H1 (cell line): ENCODE measurements around the gene CACNA2D4. TPM values are rescaled to one million over a fixed set of nuclear protein-coding genes. Genes with fewer than 3 reads are reported as not detected.

Experiments used
- CTCF ChIA-PET: fragments of 300-600 bp; sonication (Branson Sonifier 250); formaldehyde crosslinking; loops from one replicate; lab custom pipeline; 2021; ENCODE audit not compliant: partially characterized antibody; lab: Charles Lee
- POLR2A ChIA-PET: fragments of 300-600 bp; sonication (Branson Sonifier 250); formaldehyde crosslinking; loops from one replicate; lab custom pipeline; 2021; ENCODE audit warnings: inconsistent platforms; ENCODE audit not compliant: partially characterized antibody; lab: Charles Lee
- DNase-seq, 2 experiments: peaks; one replicate each; pipeline versions ENCODE4 v3.0.0 to v3.0.0-alpha.2; 2010 to 2022; ENCODE audit warnings: low spot score in 2 of 2, low read depth in 1 of 2, mixed read lengths in 1 of 2
- FAIRE-seq: peaks from 2 replicates; lab custom pipeline; 2011; peaks lifted over from hg19 to GRCh38; lab: Jason Lieb, UNC
- H2AFZ ChIP-seq: 2 replicates; pipeline ENCODE4 v1.8.1; 2012; ENCODE audit warnings: low read length, inconsistent platforms
- H2AK5ac ChIP-seq: 2 replicates; pipeline ENCODE4 v1.6.1; 2013; ENCODE audit warnings: low read depth, low read length
- H2BK120ac ChIP-seq: replicated peaks from 2 replicates; pipeline ENCODE3; 2013; ENCODE audit warnings: low read depth, low read length, inconsistent platforms
- H2BK12ac ChIP-seq: 2 replicates; pipeline ENCODE4 v1.6.1; 2013; ENCODE audit warnings: low read depth, low read length
- H2BK15ac ChIP-seq: 2 replicates; pipeline ENCODE4 v1.6.1; 2013; ENCODE audit warnings: low read length
- H2BK20ac ChIP-seq: 2 replicates; pipeline ENCODE4 v1.6.1; 2013; ENCODE audit warnings: low read length
- H2BK5ac ChIP-seq: 2 replicates; pipeline ENCODE4 v1.6.1; 2013; ENCODE audit warnings: low read depth, low read length
- H3K14ac ChIP-seq: 2 replicates; pipeline ENCODE4 v1.6.1; 2013; ENCODE audit warnings: inconsistent platforms; ENCODE audit not compliant: insufficient read length
- H3K18ac ChIP-seq: 2 replicates; pipeline ENCODE4 v1.6.1; 2013; ENCODE audit warnings: low read length; ENCODE audit errors: extremely low read depth
- H3K23ac ChIP-seq: 2 replicates; pipeline ENCODE4 v1.6.1; 2013; ENCODE audit warnings: inconsistent platforms; ENCODE audit not compliant: insufficient read length
- H3K23me2 ChIP-seq: 2 replicates; pipeline ENCODE4 v1.6.1; 2013; ENCODE audit warnings: low read depth, low read length
- H3K27ac ChIP-seq: 2 replicates; pipeline ENCODE4 v1.6.1; 2011; ENCODE audit warnings: low read depth, low read length, inconsistent platforms
- H3K27me3 ChIP-seq, 4 experiments: replicated peaks in 1 of 4; 1 replicate in 1 of 4; 2 replicates in 3 of 4; pipeline versions ENCODE4 v1.6.1 to v1.8.1; 2011 to 2013; ENCODE audit warnings: low read length in 3 of 4, mild to moderate bottlenecking in 3 of 4, inconsistent platforms in 2 of 4, mixed read lengths in 2 of 4, moderate library complexity in 1 of 4; ENCODE audit not compliant: control insufficient read depth in 3 of 4, insufficient read depth in 3 of 4; ENCODE audit errors: extremely low read depth in 1 of 4
- H3K36me3 ChIP-seq, 4 experiments: 2 replicates each; pipeline versions ENCODE4 v1.6.1 to v1.8.1; 2011 to 2013; ENCODE audit warnings: mild to moderate bottlenecking in 4 of 4, low read length in 3 of 4, moderate library complexity in 2 of 4, control low read depth in 1 of 4, inconsistent platforms in 1 of 4; ENCODE audit not compliant: insufficient read depth in 4 of 4, control insufficient read depth in 2 of 4
- H3K4ac ChIP-seq: replicated peaks from 2 replicates; pipeline ENCODE3; 2013; ENCODE audit warnings: low read length, low read depth, mixed read lengths, inconsistent platforms; ENCODE audit not compliant: insufficient read length
- H3K4me1 ChIP-seq, 4 experiments: replicated peaks in 1 of 4; 1 replicate in 1 of 4; 2 replicates in 3 of 4; pipeline versions ENCODE4 v1.6.1 to v1.8.1; 2011 to 2013; ENCODE audit warnings: low read length in 3 of 4, inconsistent platforms in 2 of 4, mixed read lengths in 1 of 4; ENCODE audit not compliant: insufficient read depth in 4 of 4, control insufficient read depth in 3 of 4
- H3K4me2 ChIP-seq, 2 experiments: 2 replicates each; pipeline versions ENCODE4 v1.6.1 to v1.8.1; 2011 to 2013; ENCODE audit warnings: low read depth in 2 of 2, low read length in 2 of 2, control low read depth in 1 of 2, inconsistent platforms in 1 of 2, mild to moderate bottlenecking in 1 of 2; ENCODE audit not compliant: insufficient read depth in 1 of 2
- H3K4me3 ChIP-seq, 4 experiments: fragments of 200-600, 300-600 bp in 1 of 4; sonication (generic), shearing (Covaris generic), sonication (Bioruptor Twin) in 1 of 4; 2 replicates each; pipeline versions ENCODE4 v1.5.1 to v1.8.1; 2011 to 2016; ENCODE audit warnings: low read length in 4 of 4, low read depth in 3 of 4, control low read depth in 2 of 4, inconsistent platforms in 2 of 4, mild to moderate bottlenecking in 2 of 4, mixed read lengths in 1 of 4, moderate library complexity in 1 of 4; ENCODE audit not compliant: insufficient read depth in 2 of 4; ENCODE audit errors: extremely low read depth in 1 of 4
- H3K56ac ChIP-seq: replicated peaks from 2 replicates; pipeline ENCODE3; 2013; ENCODE audit warnings: low read depth, mild to moderate bottlenecking, mixed read lengths, low read length, inconsistent platforms; ENCODE audit not compliant: insufficient read length
- H3K79me1 ChIP-seq: 2 replicates; pipeline ENCODE4 v1.6.1; 2013; ENCODE audit warnings: low read depth, low read length, control low read depth
- H3K79me2 ChIP-seq, 2 experiments: 2 replicates each; pipeline versions ENCODE4 v1.6.1 to v1.8.1; 2012 to 2013; ENCODE audit warnings: low read length in 2 of 2, mild to moderate bottlenecking in 2 of 2, inconsistent platforms in 1 of 2; ENCODE audit not compliant: insufficient read depth in 2 of 2, control insufficient read depth in 1 of 2
- H3K9ac ChIP-seq, 4 experiments: replicated peaks in 1 of 4; 1 replicate in 1 of 4; 2 replicates in 3 of 4; pipeline versions ENCODE4 v1.6.1 to v1.8.1; 2011 to 2013; ENCODE audit warnings: low read depth in 3 of 4, low read length in 3 of 4, control low read depth in 2 of 4, mild to moderate bottlenecking in 2 of 4, moderate library complexity in 2 of 4, inconsistent platforms in 1 of 4; ENCODE audit errors: extremely low read depth in 1 of 4
- H3K9me3 ChIP-seq, 2 experiments: 2 replicates each; pipeline versions ENCODE4 v1.6.1 to v1.8.1; 2012 to 2013; ENCODE audit warnings: mild to moderate bottlenecking in 2 of 2, moderate library complexity in 2 of 2, control low read depth in 1 of 2, inconsistent platforms in 1 of 2, low read depth in 1 of 2, low read length in 1 of 2, mixed read lengths in 1 of 2; ENCODE audit not compliant: insufficient read depth in 2 of 2
- H4K20me1 ChIP-seq, 2 experiments: replicated peaks in 1 of 2; 2 replicates each; pipeline versions ENCODE3 to v1.8.1; 2011 to 2013; ENCODE audit warnings: inconsistent platforms in 2 of 2, low read length in 2 of 2, mild to moderate bottlenecking in 1 of 2; ENCODE audit not compliant: insufficient read depth in 2 of 2, control insufficient read depth in 1 of 2
- H4K5ac ChIP-seq: 2 replicates; pipeline ENCODE4 v1.6.1; 2013; ENCODE audit warnings: low read length, low read depth, mixed read lengths, inconsistent platforms; ENCODE audit not compliant: insufficient read length
- H4K8ac ChIP-seq: 2 replicates; pipeline ENCODE4 v1.8.0; 2013; ENCODE audit warnings: mild to moderate bottlenecking, moderate library complexity, low read length, inconsistent platforms; ENCODE audit not compliant: insufficient read depth; ENCODE audit errors: extremely low read depth
- H4K91ac ChIP-seq: replicated peaks from 2 replicates; pipeline ENCODE3; 2013; ENCODE audit warnings: low read length, mixed read lengths, inconsistent platforms; ENCODE audit not compliant: insufficient read length
- EGR1 ChIP-seq: IDR thresholded peaks from 2 replicates; pipeline ENCODE4 v1.6.1; 2011; ENCODE audit warnings: low read depth, low read length, borderline replicate concordance
- HDAC6 ChIP-seq: IDR thresholded peaks from one replicate; pipeline ENCODE4 v1.7.1; 2012; ENCODE audit warnings: low read depth, mild to moderate bottlenecking, inconsistent platforms, low read length, moderate library complexity
- KDM4A ChIP-seq: IDR thresholded peaks from one replicate; pipeline ENCODE4 v1.7.1; 2012; ENCODE audit warnings: low read depth, mild to moderate bottlenecking, moderate library complexity, low read length, inconsistent platforms; ENCODE audit not compliant: severe bottlenecking
- KDM5A ChIP-seq: fragments of 200-600 bp; IDR thresholded peaks from 2 replicates; pipeline ENCODE4 v1.7.1; 2012; ENCODE audit warnings: mild to moderate bottlenecking, low read length, inconsistent platforms, mixed read lengths
- POU5F1 ChIP-seq: IDR thresholded peaks from 2 replicates; pipeline ENCODE4 v1.6.1; 2011; ENCODE audit warnings: low read depth, mild to moderate bottlenecking, low read length, moderate library complexity
- RXRA ChIP-seq: IDR thresholded peaks from 2 replicates; pipeline ENCODE4 v1.6.1; 2011; ENCODE audit warnings: low read depth, mild to moderate bottlenecking, low read length, moderate library complexity; ENCODE audit not compliant: insufficient read depth
- SIN3A ChIP-seq, 2 experiments: IDR thresholded peaks in 1 of 2; conservative IDR thresholded peaks in 1 of 2; 2 replicates each; pipeline ENCODE4 v1.6.1; 2011 to 2012; ENCODE audit warnings: low read length in 2 of 2, improper control_type of control experiment in 1 of 2, low read depth in 1 of 2, mild to moderate bottlenecking in 1 of 2
- SIX5 ChIP-seq: IDR thresholded peaks from 2 replicates; pipeline ENCODE4 v1.6.1; 2011; ENCODE audit warnings: mild to moderate bottlenecking, low read depth, low read length
- TAF7 ChIP-seq: optimal IDR thresholded peaks from 2 replicates; pipeline ENCODE3; 2011; ENCODE audit warnings: low read depth, mild to moderate bottlenecking, inconsistent platforms, low read length, moderate library complexity, borderline replicate concordance
- ZNF274 ChIP-seq: IDR thresholded peaks from 2 replicates; pipeline ENCODE4 v1.7.0; 2012; ENCODE audit warnings: low read length, borderline replicate concordance; ENCODE audit errors: extremely low read depth
- WGBS, 2 experiments: shearing (Covaris generic) in 1 of 2; methylation state at CpG; one replicate each; pipeline versions ENCODE4 v1.1.6 to v1.1.7; 2013 to 2015; ENCODE audit warnings: low lambda C conversion rate in 2 of 2, mixed read lengths in 2 of 2, inconsistent platforms in 1 of 2, low coverage in 1 of 2, missing lambda C conversion rate in 1 of 2; ENCODE audit not compliant: insufficient replicate concordance in 2 of 2, insufficient coverage in 1 of 2, insufficient read length in 1 of 2; ENCODE audit errors: extremely low coverage in 1 of 2, missing lambda C conversion rate in 1 of 2; 5-methylcytosine and 5-hydroxymethylcytosine counted together
- polyA plus RNA-seq, 7 experiments: library from polyadenylated mRNA; depleted of rRNA in 3 of 7; stranded (reverse) in 5 of 7; unstranded in 2 of 7; fragments of >200 nt in 5 of 7; fragments of 200-250 nt in 2 of 7; gene quantifications; 1 replicate in 5 of 7; 2 replicates in 1 of 7; 4 replicates in 1 of 7; pipeline versions ENCODE4 v1.2.1 to v1.2.3, GENCODE V29; 2011 to 2013; ENCODE audit warnings: missing spikeins in 2 of 7, mixed read lengths in 2 of 7
- total RNA-seq: library from RNA; stranded (reverse); fragmentation: NEBNext Ultra II Directional; extraction: Animal tissue kit (Norgen Biotek cat#: 25700); gene quantifications from 2 replicates; pipeline ENCODE4 v1.2.1, GENCODE V29; 2021
- TF ChIP-seq, protein P1 (sequence below): IDR thresholded peaks from 2 replicates; pipeline ENCODE4 v1.6.1; 2011; ENCODE audit warnings: low read length, improper control_type of control experiment
- TF ChIP-seq, protein P2 (sequence below): IDR thresholded peaks from 2 replicates; pipeline ENCODE4 v1.6.1; 2012; ENCODE audit warnings: inconsistent platforms

CACNA2D4 gene
- total and polyA plus RNA-seq, 2 of the 8 experiments (the other 6 are each of a cell fraction or from before 2014, with no cell fraction given), result 0.44 to 0.88 TPM

DNA sequence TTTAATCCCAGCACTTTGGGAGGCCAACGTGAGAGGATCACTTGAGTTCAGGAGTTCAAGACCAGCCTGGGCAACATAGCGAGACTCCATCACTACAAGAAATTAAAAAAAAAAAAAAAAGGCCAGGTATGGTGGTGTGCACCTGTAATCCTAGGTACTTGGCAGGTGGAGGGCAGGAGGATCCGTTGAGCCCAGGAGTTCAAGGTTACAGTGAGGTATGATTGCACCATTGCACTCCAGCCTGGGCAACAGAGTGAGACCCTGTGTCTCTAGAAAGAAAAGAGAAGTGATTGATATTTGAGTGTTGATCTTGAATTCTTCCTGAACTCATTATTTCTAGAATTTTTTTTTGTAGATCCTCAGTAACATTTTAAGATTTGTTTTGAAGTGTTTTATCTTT, 168.2 kb downstream of the CACNA2D4 start:
- Histone ChIP-seq H3K4me1 (no peaks in the 10 kb centered on the region), H3K18ac (no peak overlapping the region), H3K4ac (no peak overlapping the region), H3K9ac (no peak overlapping the region), H4K91ac (no peak overlapping the region), H2BK20ac (no peak overlapping the region), H2BK12ac (no peak overlapping the region), H3K9me3 (no peaks in the 10 kb centered on the region; a peak in 2 of 4 replicates), H2BK120ac (no peak overlapping the region), H3K27me3 (0 out of 7 replicates have a peak, but pooled peaks cover 0 to 2% (median 0%) of the 10 kb centered on the region in 4 experiments), H3K14ac (no peak overlapping the region)
- CTCF ChIA-PET, result no interaction called here
- TF ChIP-seq EGR1 (no peak), SIN3A (conservative IDR thresholded peaks at IDR 0.05 in 1 of 2, IDR thresholded peaks at IDR 0.05 in 1 of 2; ENCODE audit: low read depth in 1 of 2, low read length in 2 of 2) (no peak), KDM5A (no peak), HDAC6 (no peak), SIX5 (no peak), POU5F1 (no peak), RXRA (no peak), KDM4A (no peak), ZNF274 (no peak), TAF7 (no peak)
- TF ChIP-seq, protein P1, sequence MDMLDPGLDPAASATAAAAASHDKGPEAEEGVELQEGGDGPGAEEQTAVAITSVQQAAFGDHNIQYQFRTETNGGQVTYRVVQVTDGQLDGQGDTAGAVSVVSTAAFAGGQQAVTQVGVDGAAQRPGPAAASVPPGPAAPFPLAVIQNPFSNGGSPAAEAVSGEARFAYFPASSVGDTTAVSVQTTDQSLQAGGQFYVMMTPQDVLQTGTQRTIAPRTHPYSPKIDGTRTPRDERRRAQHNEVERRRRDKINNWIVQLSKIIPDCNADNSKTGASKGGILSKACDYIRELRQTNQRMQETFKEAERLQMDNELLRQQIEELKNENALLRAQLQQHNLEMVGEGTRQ, result no peak
- TF ChIP-seq, protein P2, sequence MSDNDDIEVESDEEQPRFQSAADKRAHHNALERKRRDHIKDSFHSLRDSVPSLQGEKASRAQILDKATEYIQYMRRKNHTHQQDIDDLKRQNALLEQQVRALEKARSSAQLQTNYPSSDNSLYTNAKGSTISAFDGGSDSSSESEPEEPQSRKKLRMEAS, result no peak
- TF ChIP-seq, all 59 proteins: peak for 0
- H3K4me2 ChIP-seq, result no peak overlapping the region
- no peaks in the 10 kb centered on the region for H3K79me1 ChIP-seq
- POLR2A ChIA-PET, result interaction anchor here (0.7 kb wide), 1 partner anchor 87 kb away, joined by 7 read pairs; no protein-coding TSS in a partner anchor
- H3K4me3 ChIP-seq, result no peak overlapping the region
- no peak overlapping the region for H3K56ac ChIP-seq
- FAIRE-seq, result no peak
- no peak overlapping the region for H2AK5ac ChIP-seq
- H2BK15ac ChIP-seq, result no peak overlapping the region
- H3K23me2 ChIP-seq, result no peaks in the 10 kb centered on the region
- H3K79me2 ChIP-seq, result peaks cover 0 to 57% of the 10 kb centered on the region in 2 experiments; a peak in 2 of 4 replicates
- H4K5ac ChIP-seq, result no peak overlapping the region
- peaks cover 0 to 10% (median 4%) of the 10 kb centered on the region in 4 experiments; a peak in 3 of 8 replicates for H3K36me3 ChIP-seq
- H4K20me1 ChIP-seq, result peaks cover 0 to 2% of the 10 kb centered on the region in 2 experiments
- no peak overlapping the region for H2BK5ac ChIP-seq
- H4K8ac ChIP-seq, result no peak overlapping the region
- H3K23ac ChIP-seq, result no peak overlapping the region
- no peak overlapping the region for H3K27ac ChIP-seq
- WGBS, 2 experiments, result 92% methylated on average over 3 of the region's 3 CpGs; no CpG with 5 or more reads in 1 of the 2 experiments
- H2AFZ ChIP-seq, result no peak overlapping the region
- DNase-seq, result no peak
